ENCODE measurements around the gene P2RX4. TPM values are rescaled to one million over a fixed set of nuclear protein-coding genes. Genes with fewer than 3 reads are reported as not detected.

P2RX4 gene
- total and polyA plus RNA-seq, 2 of the 8 experiments (the other 6 are each of a cell fraction or from before 2014, with no cell fraction given): 9.5 to 12.2 TPM

DNA sequence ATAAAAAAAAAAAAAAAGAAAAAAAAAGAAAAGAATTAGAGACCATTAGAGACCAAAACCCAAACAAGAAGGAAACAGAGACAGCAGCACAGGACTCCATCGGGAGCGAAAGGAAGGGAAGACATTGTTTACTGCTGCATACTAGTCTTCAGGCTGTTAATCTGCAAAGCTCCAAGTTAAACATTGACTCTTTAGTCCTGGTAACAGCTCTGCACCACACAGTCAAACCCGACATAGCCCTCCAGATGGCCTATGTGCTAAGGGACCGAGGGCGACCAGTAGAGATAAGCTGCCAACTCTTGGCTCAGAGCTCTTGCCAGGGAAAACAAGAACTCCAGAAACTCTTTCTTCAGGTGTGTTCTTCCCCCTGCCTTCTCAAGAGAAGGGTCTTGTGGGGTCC lies 7.8 kb downstream of the P2RX4 start (continued):
- TF ChIP-seq, protein P1, sequence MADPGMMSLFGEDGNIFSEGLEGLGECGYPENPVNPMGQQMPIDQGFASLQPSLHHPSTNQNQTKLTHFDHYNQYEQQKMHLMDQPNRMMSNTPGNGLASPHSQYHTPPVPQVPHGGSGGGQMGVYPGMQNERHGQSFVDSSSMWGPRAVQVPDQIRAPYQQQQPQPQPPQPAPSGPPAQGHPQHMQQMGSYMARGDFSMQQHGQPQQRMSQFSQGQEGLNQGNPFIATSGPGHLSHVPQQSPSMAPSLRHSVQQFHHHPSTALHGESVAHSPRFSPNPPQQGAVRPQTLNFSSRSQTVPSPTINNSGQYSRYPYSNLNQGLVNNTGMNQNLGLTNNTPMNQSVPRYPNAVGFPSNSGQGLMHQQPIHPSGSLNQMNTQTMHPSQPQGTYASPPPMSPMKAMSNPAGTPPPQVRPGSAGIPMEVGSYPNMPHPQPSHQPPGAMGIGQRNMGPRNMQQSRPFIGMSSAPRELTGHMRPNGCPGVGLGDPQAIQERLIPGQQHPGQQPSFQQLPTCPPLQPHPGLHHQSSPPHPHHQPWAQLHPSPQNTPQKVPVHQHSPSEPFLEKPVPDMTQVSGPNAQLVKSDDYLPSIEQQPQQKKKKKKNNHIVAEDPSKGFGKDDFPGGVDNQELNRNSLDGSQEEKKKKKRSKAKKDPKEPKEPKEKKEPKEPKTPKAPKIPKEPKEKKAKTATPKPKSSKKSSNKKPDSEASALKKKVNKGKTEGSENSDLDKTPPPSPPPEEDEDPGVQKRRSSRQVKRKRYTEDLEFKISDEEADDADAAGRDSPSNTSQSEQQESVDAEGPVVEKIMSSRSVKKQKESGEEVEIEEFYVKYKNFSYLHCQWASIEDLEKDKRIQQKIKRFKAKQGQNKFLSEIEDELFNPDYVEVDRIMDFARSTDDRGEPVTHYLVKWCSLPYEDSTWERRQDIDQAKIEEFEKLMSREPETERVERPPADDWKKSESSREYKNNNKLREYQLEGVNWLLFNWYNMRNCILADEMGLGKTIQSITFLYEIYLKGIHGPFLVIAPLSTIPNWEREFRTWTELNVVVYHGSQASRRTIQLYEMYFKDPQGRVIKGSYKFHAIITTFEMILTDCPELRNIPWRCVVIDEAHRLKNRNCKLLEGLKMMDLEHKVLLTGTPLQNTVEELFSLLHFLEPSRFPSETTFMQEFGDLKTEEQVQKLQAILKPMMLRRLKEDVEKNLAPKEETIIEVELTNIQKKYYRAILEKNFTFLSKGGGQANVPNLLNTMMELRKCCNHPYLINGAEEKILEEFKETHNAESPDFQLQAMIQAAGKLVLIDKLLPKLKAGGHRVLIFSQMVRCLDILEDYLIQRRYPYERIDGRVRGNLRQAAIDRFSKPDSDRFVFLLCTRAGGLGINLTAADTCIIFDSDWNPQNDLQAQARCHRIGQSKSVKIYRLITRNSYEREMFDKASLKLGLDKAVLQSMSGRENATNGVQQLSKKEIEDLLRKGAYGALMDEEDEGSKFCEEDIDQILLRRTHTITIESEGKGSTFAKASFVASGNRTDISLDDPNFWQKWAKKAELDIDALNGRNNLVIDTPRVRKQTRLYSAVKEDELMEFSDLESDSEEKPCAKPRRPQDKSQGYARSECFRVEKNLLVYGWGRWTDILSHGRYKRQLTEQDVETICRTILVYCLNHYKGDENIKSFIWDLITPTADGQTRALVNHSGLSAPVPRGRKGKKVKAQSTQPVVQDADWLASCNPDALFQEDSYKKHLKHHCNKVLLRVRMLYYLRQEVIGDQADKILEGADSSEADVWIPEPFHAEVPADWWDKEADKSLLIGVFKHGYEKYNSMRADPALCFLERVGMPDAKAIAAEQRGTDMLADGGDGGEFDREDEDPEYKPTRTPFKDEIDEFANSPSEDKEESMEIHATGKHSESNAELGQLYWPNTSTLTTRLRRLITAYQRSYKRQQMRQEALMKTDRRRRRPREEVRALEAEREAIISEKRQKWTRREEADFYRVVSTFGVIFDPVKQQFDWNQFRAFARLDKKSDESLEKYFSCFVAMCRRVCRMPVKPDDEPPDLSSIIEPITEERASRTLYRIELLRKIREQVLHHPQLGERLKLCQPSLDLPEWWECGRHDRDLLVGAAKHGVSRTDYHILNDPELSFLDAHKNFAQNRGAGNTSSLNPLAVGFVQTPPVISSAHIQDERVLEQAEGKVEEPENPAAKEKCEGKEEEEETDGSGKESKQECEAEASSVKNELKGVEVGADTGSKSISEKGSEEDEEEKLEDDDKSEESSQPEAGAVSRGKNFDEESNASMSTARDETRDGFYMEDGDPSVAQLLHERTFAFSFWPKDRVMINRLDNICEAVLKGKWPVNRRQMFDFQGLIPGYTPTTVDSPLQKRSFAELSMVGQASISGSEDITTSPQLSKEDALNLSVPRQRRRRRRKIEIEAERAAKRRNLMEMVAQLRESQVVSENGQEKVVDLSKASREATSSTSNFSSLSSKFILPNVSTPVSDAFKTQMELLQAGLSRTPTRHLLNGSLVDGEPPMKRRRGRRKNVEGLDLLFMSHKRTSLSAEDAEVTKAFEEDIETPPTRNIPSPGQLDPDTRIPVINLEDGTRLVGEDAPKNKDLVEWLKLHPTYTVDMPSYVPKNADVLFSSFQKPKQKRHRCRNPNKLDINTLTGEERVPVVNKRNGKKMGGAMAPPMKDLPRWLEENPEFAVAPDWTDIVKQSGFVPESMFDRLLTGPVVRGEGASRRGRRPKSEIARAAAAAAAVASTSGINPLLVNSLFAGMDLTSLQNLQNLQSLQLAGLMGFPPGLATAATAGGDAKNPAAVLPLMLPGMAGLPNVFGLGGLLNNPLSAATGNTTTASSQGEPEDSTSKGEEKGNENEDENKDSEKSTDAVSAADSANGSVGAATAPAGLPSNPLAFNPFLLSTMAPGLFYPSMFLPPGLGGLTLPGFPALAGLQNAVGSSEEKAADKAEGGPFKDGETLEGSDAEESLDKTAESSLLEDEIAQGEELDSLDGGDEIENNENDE (IDR thresholded peaks at IDR 0.05; ENCODE audit: insufficient replicate concordance, low read length): no peak
